ENCODE data around the gene SLC52A1. TPM values are rescaled to one million over a fixed set of nuclear protein-coding genes. Genes with fewer than 3 reads are reported as not detected.

Gene SLC52A1
- total RNA-seq, 4 donors from 2014 or later = 0.26 to 1.4 (median 1.1) TPM

DNA sequence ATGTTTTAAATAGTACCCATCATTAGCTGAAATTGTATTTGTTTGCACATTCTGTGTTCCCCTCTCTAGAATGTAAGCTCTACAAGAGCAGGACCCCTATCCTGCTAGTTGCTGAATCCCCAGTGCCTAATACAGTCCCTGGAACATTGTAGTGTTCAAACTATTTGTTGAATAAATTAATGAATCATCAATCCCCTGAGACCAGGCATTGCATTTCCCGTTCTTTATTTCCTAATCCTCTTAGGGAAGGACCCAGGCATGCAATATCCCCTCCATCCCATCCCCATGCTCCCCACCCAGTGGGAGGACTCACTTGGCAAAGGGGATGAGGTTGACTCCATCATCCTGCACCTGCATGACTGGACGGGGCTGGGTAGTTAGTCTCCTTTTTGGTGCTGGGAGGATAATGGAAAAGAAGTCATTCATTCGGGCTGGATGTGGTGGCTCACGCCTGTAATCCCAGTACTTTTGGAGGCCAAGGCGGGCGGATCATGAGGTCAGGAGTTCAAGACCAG is 41.1 kb downstream of the SLC52A1 start:
- 72 to 86% methylated on average over 3 to 5 of the region's 6 CpGs for WGBS, 2 donors
- TF ChIP-seq, protein P1, sequence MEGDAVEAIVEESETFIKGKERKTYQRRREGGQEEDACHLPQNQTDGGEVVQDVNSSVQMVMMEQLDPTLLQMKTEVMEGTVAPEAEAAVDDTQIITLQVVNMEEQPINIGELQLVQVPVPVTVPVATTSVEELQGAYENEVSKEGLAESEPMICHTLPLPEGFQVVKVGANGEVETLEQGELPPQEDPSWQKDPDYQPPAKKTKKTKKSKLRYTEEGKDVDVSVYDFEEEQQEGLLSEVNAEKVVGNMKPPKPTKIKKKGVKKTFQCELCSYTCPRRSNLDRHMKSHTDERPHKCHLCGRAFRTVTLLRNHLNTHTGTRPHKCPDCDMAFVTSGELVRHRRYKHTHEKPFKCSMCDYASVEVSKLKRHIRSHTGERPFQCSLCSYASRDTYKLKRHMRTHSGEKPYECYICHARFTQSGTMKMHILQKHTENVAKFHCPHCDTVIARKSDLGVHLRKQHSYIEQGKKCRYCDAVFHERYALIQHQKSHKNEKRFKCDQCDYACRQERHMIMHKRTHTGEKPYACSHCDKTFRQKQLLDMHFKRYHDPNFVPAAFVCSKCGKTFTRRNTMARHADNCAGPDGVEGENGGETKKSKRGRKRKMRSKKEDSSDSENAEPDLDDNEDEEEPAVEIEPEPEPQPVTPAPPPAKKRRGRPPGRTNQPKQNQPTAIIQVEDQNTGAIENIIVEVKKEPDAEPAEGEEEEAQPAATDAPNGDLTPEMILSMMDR (IDR thresholded peaks at IDR 0.05) = no peak
- no peak for TF ChIP-seq POLR2A (IDR thresholded peaks at IDR 0.05)
- H3K27me3 ChIP-seq = no peaks in the 10 kb centered on the region
- H3K27ac ChIP-seq = no peak overlapping the region
- intact Hi-C loops (cut with DNase I) = no loop called here
- no peaks in the 10 kb centered on the region for H3K36me3 ChIP-seq
- no peak overlapping the region for H3K4me3 ChIP-seq
- H3K4me1 ChIP-seq = peaks cover 6 to 24% (median 11%) of the 10 kb centered on the region in 3 donors
- DNase-seq = no peak
- H3K9me3 ChIP-seq = no peaks in the 10 kb centered on the region

DNA sequence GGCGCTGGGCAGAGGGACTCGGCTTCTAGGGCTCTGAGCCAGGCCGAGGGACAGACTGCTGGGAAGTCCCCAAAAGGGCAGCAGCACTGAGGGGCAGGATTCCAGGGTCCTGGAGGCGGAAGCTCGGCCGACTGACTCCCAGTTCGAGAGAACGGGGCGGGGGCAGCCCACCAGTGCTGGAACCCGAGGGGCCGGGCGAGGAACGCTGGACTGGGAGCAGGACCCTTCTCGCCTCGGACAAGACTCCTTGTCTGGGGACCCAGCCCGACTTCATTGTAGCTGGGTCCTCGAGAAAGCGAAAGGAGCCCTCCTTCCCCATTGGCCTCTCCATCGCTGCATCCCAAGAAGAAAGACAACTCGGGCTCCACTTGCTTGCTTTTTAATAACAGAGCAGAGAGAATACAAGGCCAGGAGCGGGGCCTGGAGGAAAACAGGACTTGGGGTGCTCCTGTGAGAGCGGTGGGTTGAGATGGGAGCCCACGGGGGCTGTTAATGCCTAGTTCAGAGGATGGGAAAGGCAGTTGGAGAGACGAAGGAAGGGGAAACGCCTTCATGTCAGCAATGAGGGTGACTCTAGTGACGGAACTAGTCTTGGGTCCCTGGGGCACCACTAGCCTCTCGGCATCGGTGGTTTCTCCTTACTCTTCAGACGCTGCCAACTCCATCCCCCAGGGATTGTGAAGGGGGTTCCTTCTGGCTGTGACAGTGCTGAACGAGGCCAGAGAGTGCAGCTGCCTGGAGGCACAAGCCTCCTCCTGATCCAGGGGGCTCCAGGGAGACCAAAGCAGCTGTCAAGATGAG is 47.3 kb downstream of the SLC52A1 start:
- intact Hi-C loops (cut with DNase I) = no loop called here
- no peak for DNase-seq
- TF ChIP-seq POLR2A (IDR thresholded peaks at IDR 0.05) = no peak
- TF ChIP-seq, protein P1 (IDR thresholded peaks at IDR 0.05) = no peak
- H3K9me3 ChIP-seq = no peaks in the 10 kb centered on the region
- peak overlapping the region; percentile 91 to 98 (median 96) for H3K27ac ChIP-seq
- peak overlapping the region; percentile 62 to 99 (median 87) for H3K4me3 ChIP-seq
- no peaks in the 10 kb centered on the region for H3K27me3 ChIP-seq
- peaks cover 0 to 30% (median 0%) of the 10 kb centered on the region in 3 donors for H3K36me3 ChIP-seq
- H3K4me1 ChIP-seq = peaks cover 20 to 37% (median 23%) of the 10 kb centered on the region in 3 donors
- 0 to 3% methylated on average over 5 to 12 of the region's 30 CpGs for WGBS, 2 donors

DNA sequence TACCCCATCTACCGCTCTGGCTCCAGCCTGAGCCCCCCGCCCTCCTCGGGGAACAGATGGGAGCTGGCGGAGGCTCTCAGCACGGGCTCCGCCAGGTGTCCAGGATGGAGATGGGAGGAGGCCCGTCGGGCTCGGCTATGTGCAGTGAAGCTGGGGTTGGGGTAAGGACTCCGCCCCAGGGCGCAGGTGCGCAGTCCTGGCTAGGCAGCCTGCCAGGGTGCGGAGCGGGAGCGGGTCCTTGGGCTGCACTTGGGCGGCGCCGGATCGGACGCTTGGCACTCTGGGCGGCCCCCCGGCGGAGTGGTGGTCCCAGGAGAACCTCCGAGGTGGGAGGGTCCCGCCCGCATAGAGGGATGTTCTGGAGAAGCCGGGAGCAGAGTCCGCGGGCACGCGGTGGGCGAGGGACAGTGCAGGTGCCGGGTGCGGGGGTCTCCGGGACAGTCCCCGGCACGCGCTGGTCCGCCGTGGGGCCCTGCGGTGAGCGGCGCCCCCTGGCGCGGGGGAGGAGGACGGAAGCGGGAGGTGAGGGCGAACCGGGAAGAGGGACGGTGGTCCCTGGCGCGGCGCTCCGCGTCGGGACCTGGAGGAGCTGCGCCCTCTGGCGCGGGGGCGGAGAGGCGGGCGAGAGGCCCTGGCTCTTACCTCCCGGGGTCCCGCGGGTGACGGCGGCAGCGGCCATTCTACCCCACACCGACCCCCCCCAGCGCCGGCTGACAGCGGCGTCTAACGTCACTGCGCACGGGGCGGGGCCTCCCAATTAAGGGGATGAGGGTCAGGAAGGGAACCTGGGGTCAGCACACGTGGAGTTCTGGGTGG is 48.1 kb downstream of the SLC52A1 start, which contains the start of gene CAMTA2:
CAMTA2 (minus strand) TSS at position 725 of the 816 bp plus-strand sequence. CDS start 1,453 bp downstream, outside the sequence.
- Histone ChIP-seq H3K4me1 (peaks cover 20 to 37% (median 23%) of the 10 kb centered on the region in 3 donors), H3K9me3 (no peaks in the 10 kb centered on the region), H3K27me3 (no peaks in the 10 kb centered on the region), H3K27ac (peak within 1 kb of the TSS; percentile 91 to 98 (median 96)), H3K36me3 (peaks cover 0 to 38% (median 0%) of the 10 kb centered on the region in 3 donors), H3K4me3 (peak within 1 kb of the TSS; percentile 62 to 99 (median 87))
- WGBS, 2 donors = 0% methylated on average over 2 to 3 of the region's 78 CpGs
- intact Hi-C loops (cut with DNase I) = no loop called here
- TF ChIP-seq POLR2A (IDR thresholded peaks at IDR 0.05) = peak in 3 of 4 donors; percentile 27 to 80 (median 70)
- TF ChIP-seq, protein P1 (IDR thresholded peaks at IDR 0.05) = peak; percentile 65 to 85 (median 74)
- DNase-seq = no peak

DNA sequence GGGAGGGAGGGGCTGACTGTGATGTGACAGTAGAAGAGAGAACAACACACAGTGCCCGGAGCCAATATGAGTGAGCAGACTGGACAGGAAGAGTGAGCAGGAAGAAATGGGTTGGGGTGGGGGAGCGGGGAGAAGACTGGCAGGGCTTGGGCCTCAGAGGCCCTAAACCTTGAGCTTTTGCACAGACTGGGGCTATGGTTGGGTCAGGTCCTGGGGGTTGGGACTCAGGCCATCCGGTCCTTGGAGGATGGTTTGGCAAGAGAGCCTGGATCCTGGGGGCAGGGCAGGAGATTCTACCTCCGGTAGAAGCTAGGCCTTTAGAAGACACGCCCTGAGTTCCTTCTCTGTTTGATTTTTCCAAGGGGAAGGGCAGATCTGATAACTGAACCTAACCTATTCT is 48.8 kb downstream of the SLC52A1 start:
- peak overlapping the region; percentile 91 to 98 (median 96) for H3K27ac ChIP-seq
- TF ChIP-seq, protein P1 (IDR thresholded peaks at IDR 0.05) = no peak
- no peak for TF ChIP-seq POLR2A (IDR thresholded peaks at IDR 0.05)
- H3K9me3 ChIP-seq = no peaks in the 10 kb centered on the region
- no peak for DNase-seq
- 23 to 24% methylated on average over 5 of the region's 5 CpGs for WGBS, 2 donors
- peaks cover 0 to 46% (median 4%) of the 10 kb centered on the region in 3 donors for H3K36me3 ChIP-seq
- peak overlapping the region; percentile 62 to 99 (median 87) for H3K4me3 ChIP-seq
- no peaks in the 10 kb centered on the region for H3K27me3 ChIP-seq
- intact Hi-C loops (cut with DNase I) = no loop called here
- peaks cover 20 to 37% (median 23%) of the 10 kb centered on the region in 3 donors for H3K4me1 ChIP-seq

Other genes with a start within 250 kb of the SLC52A1 start
- 1 to 10 TPM in 3 of 4 donors, not detected in 1; 1.3 to 5.2 (median 1.5) TPM for gene VMO1, start 249.1 kb downstream of the SLC52A1 start, total RNA-seq
- 1 to 10 TPM in 3 of 4 donors, not detected in 1; 1.1 to 2.0 (median 1.1) TPM for gene GLTPD2, start 246.5 kb downstream of the SLC52A1 start, total RNA-seq
- 100 to 1,000 TPM; 154 to 216 (median 201) TPM for gene PSMB6, start 239.3 kb downstream of the SLC52A1 start, total RNA-seq
- 100 to 1,000 TPM in 1 of 4 donors, 10 to 100 TPM in 3; 38.7 to 114 (median 86.7) TPM for gene PLD2, start 228.3 kb downstream of the SLC52A1 start, total RNA-seq
- 100 to 1,000 TPM in 3 of 4 donors, 10 to 100 TPM in 1; 50.1 to 156 (median 117) TPM for gene MINK1, start 202.1 kb downstream of the SLC52A1 start, total RNA-seq
- gene C17orf107, start 135.9 kb downstream of the SLC52A1 start, total RNA-seq = 1 to 10 TPM in 1 of 4 donors, under 1 TPM in 3; 0.27 to 2.7 (median 0.92) TPM
- under 1 TPM in 1 of 4 donors, not detected in 3; 0.57 TPM for gene CHRNE, start 132.3 kb downstream of the SLC52A1 start, total RNA-seq
- gene GP1BA, start 103.1 kb downstream of the SLC52A1 start, total RNA-seq = not detected
- gene SLC25A11, start 95.4 kb downstream of the SLC52A1 start, total RNA-seq = 10 to 100 TPM; 29.3 to 54.2 (median 42.2) TPM
- gene RNF167, start 95.2 kb downstream of the SLC52A1 start, total RNA-seq = 10 to 100 TPM; 42.3 to 57.4 (median 54.2) TPM
- gene PFN1, start 86.9 kb downstream of the SLC52A1 start, total RNA-seq = 100 to 1,000 TPM; 520 to 970 (median 715) TPM
- gene ENO3, start 84.3 kb downstream of the SLC52A1 start, total RNA-seq = 1 to 10 TPM in 2 of 4 donors, under 1 TPM in 1, not detected in 1; 0.31 to 3.6 (median 1.5) TPM
- gene SPAG7, start 67.6 kb downstream of the SLC52A1 start, total RNA-seq = 10 to 100 TPM; 34.5 to 48.8 (median 39.5) TPM
- gene CAMTA2, start 47.8 kb downstream of the SLC52A1 start, total RNA-seq = 10 to 100 TPM in 3 of 4 donors, 1 to 10 TPM in 1; 6.9 to 19.6 (median 13.4) TPM
- 1 to 10 TPM in 1 of 4 donors, under 1 TPM in 1, not detected in 2; 0.31 to 1.1 TPM for gene INCA1, start 37.9 kb downstream of the SLC52A1 start, total RNA-seq
- 10 to 100 TPM; 66.9 to 93.3 (median 81.7) TPM for gene KIF1C, start 37.5 kb downstream of the SLC52A1 start, total RNA-seq
- gene ZFP3, start 43.0 kb upstream of the SLC52A1 start, total RNA-seq = 1 to 10 TPM; 1.4 to 6.1 (median 2.3) TPM
- 1 to 10 TPM; 4.5 to 7.8 (median 5.8) TPM for gene ZNF232, start 76.5 kb upstream of the SLC52A1 start, total RNA-seq
- gene USP6, start 80.6 kb upstream of the SLC52A1 start, total RNA-seq = under 1 TPM in 2 of 4 donors, not detected in 2; under 0.01 to 0.09 TPM
- 10 to 100 TPM in 1 of 4 donors, 1 to 10 TPM in 3; 2.0 to 13.4 (median 5.1) TPM for gene ZNF594, start 156.4 kb upstream of the SLC52A1 start, total RNA-seq
- gene SCIMP, start 199.4 kb upstream of the SLC52A1 start, total RNA-seq = 1 to 10 TPM in 2 of 4 donors, under 1 TPM in 2; 0.45 to 3.7 (median 1.2) TPM
- 10 to 100 TPM in 3 of 4 donors, 1 to 10 TPM in 1; 9.9 to 33.2 (median 23.3) TPM for gene RABEP1, start 246.9 kb upstream of the SLC52A1 start, total RNA-seq

Measured in esophagus squamous epithelium (tissue), 5 donors.